Measurements from ENCODE around the gene KLF7.

- TF ChIP-seq EZH2phosphoT487 (IDR thresholded peaks at IDR 0.05; ENCODE audit: low read depth, severe bottlenecking, unreplicated experiment) = no peak
- TF ChIP-seq, protein P1, sequence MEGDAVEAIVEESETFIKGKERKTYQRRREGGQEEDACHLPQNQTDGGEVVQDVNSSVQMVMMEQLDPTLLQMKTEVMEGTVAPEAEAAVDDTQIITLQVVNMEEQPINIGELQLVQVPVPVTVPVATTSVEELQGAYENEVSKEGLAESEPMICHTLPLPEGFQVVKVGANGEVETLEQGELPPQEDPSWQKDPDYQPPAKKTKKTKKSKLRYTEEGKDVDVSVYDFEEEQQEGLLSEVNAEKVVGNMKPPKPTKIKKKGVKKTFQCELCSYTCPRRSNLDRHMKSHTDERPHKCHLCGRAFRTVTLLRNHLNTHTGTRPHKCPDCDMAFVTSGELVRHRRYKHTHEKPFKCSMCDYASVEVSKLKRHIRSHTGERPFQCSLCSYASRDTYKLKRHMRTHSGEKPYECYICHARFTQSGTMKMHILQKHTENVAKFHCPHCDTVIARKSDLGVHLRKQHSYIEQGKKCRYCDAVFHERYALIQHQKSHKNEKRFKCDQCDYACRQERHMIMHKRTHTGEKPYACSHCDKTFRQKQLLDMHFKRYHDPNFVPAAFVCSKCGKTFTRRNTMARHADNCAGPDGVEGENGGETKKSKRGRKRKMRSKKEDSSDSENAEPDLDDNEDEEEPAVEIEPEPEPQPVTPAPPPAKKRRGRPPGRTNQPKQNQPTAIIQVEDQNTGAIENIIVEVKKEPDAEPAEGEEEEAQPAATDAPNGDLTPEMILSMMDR (IDR thresholded peaks at IDR 0.05; ENCODE audit: poor library complexity) = no peak
Measured at GRCh38 chr2:207097278-207097677, 68.5 kb downstream of the KLF7 start.
